Activated CD4-positive, alpha-beta T cell treated with anti-CD3 and anti-CD28 coated beads, Interleukin-2, Interleukin-4, amounts not matched to agents 100 ng/mL and 50 ng/mL, durations not matched to agents 16 hours and 8 hours (primary cell): ENCODE data around the gene METAP2.

Experiments used
- DNase-seq: peaks from one replicate; pipeline ENCODE4 v3.0.0-alpha.2; 2020; ENCODE audit warnings: low spot score

The METAP2 gene

GRCh38 chr12:95513599-95513998 is 39.6 kb downstream of the METAP2 start:
- DNase-seq, result no peak

GRCh38 chr12:95515197-95515596 is 41.2 kb downstream of the METAP2 start:
- no peak for DNase-seq

GRCh38 chr12:95516757-95517156 is 42.8 kb downstream of the METAP2 start:
- no peak for DNase-seq

- no peak for DNase-seq
These were observed 43.3 kb downstream of the METAP2 start for GRCh38 chr12:95517246-95517645.

- no peak for DNase-seq
These were observed 45.0 kb downstream of the METAP2 start for GRCh38 chr12:95518944-95519343.

GRCh38 chr12:95520816-95521215 is 46.9 kb downstream of the METAP2 start:
- DNase-seq, result no peak

GRCh38 chr12:95522692-95523091 is 48.7 kb downstream of the METAP2 start:
- no peak for DNase-seq

GRCh38 chr12:95528431-95528830 is 54.5 kb downstream of the METAP2 start:
- DNase-seq, result no peak

GRCh38 chr12:95529693-95530225 is 55.8 kb downstream of the METAP2 start:
- no peak for DNase-seq

GRCh38 chr12:95532851-95533250 is 58.9 kb downstream of the METAP2 start:
- no peak for DNase-seq

- DNase-seq, result no peak
These were observed 60.0 kb downstream of the METAP2 start for GRCh38 chr12:95533985-95534384.

- no peak for DNase-seq
These were observed 64.1 kb downstream of the METAP2 start for GRCh38 chr12:95538006-95538405.

GRCh38 chr12:95538656-95539055 is 64.7 kb downstream of the METAP2 start:
- no peak for DNase-seq

GRCh38 chr12:95541436-95541835 is 67.5 kb downstream of the METAP2 start:
- no peak for DNase-seq

- no peak for DNase-seq
These were observed 69.4 kb downstream of the METAP2 start for GRCh38 chr12:95543305-95543704.

GRCh38 chr12:95544756-95545155 is 70.8 kb downstream of the METAP2 start:
- no peak for DNase-seq

GRCh38 chr12:95545303-95545702 is 71.4 kb downstream of the METAP2 start:
- DNase-seq, result no peak

GRCh38 chr12:95545731-95546490 is 72.0 kb downstream of the METAP2 start:
- no peak for DNase-seq

GRCh38 chr12:95546491-95546813 is 72.5 kb downstream of the METAP2 start:
- DNase-seq, result no peak

- no peak for DNase-seq
These were observed 73.6 kb downstream of the METAP2 start for GRCh38 chr12:95547522-95548055.

- DNase-seq, result no peak
These were observed 74.1 kb downstream of the METAP2 start for GRCh38 chr12:95548056-95548538.

- DNase-seq, result peak; percentile 36
These were observed 74.8 kb downstream of the METAP2 start for GRCh38 chr12:95548539-95549391.
